RCC 7860 (cell line): ENCODE results near the gene NXT1.
A peak's percentile ranks its signal among the peaks of the same experiment; 100 is the strongest.
"Not testable (repeated sequence)": the region's sequence is repeated elsewhere in the genome, so short reads cannot be mapped to it uniquely, and the experiment has no call there.

Experiments
- DNase-seq: peaks from one replicate; pipeline ENCODE4 v3.0.0-alpha.2; 2015; ENCODE audit warnings: low spot score
- FAIRE-seq: peaks from 2 replicates; lab custom pipeline; 2012; peaks lifted over from hg19 to GRCh38; lab: Jason Lieb, UNC

The NXT1 gene

DNA sequence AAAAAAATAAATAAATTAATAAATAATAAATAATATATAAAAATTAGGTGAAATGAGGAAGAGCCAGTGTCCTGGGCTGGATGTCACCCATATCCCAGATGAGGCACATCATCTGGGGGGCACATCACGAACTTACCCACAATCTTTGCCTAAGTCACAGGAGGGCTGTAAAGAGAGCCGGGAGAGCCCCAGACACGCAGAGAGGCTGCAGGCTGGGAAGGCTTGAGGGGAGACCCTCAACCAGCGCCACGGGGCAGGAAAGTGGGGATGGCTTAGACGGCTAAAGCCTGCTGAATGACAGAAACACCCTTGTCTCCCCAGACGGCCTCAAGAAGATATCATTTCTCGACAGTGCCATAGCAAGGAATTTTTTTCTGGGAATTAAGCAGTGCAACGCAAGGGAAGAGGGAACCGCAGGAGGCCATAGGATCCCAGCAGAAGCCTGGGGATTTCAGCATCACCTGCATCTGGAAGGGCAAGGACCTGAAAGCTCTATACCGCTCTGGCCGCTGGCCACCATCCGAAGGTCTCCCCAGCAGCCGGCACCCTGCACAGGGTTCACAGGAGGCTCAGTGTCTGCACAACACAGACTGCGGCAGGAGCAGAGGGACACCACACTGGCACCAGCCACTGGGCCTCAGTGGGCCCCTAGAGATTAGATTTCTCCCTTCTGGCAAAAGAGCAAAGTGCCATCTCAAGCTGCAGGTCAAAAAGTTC is 22.8 kb upstream of the NXT1 start:
- DNase-seq, result no peak
- FAIRE-seq, result no peak

DNA sequence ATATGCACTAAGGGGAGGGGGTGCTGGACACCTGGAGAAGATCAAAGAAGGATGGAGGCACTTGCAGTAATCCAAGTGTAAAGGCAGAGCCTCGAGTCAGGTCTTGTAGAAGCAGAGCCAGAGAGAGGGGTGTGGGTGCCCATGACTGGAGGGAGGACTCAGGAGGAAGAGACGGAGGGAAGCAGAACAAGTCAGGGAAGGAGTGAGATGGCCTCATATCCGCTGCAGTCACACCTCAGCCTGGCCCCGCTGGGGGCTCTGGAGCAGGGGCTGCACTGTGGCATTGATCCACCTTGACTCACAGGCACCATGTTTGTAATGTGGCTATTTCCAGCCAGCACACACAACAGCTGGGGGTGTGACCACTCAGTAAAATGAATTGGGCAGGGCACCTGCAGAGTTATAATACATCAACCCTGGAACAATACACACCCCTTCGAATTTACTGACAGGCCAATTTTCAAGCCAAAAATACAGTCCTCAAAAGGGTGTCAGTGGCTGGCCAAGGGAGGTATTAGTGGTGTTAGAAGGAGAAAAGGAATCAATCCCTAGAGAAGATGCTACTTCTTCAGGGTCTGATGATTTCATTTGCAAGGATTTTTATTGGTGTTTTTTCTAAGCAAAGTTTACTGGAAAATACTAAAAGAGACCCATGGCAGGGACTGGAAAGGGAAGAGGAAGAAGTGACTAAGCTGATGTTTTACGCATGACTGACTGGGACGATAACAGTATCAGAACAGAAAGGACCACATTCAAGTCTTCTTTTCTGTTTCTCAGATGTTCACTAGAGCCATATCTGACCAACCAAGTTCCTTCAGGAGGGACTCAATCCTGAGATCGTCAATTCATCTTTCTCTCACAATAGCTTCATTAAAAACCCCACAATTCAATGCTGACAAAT is 18.9 kb upstream of the NXT1 start:
- FAIRE-seq (no peak), DNase-seq (peak; percentile 26)

- DNase-seq, result no peak
- FAIRE-seq, result no peak
These were observed 18.1 kb upstream of the NXT1 start for GRCh38 chr20:23332467-23332866.

DNA sequence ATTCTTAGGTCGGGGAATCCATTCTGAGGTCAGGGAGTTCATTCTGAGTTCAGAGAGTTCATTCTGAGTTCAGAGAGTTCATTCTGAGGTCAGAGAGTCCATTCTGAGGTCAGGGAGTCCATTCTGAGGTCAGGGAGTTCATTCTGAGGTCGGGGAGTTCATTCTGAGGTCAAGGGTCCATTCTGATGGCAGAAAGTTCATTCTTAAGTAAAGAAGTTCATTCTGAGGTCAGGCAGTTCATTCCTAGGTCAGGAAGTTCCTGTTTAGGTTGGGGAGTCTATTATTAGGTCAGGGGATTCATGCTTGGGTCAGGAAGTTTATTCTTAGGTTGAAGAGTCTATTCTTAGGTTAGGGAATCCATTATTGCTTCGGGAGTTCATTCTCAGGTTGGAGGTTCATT is 16.5 kb upstream of the NXT1 start:
- DNase-seq, result no peak
- FAIRE-seq, result no peak

DNA sequence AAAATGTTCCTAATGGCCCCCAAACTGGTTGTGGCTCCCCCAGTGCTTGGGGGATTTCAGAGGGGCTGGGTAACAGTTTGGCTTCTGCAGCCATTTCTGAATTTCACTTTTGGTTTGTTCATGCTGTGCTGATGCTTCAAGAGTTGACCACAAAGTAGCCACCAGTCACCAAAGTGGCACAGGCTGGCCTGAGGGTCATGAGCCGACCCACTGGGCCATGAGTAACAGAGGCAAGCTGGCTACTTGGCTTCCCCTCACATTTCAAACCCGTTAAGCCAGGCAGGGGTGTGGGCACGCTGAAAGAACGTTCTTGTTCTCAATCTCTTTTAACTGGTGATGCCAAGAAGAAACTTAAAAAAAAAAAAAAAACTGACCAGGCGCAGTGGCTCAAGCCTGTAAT is 15.1 kb upstream of the NXT1 start:
- no peak for FAIRE-seq
- no peak for DNase-seq

GRCh38 chr20:23336476-23336875 is 14.1 kb upstream of the NXT1 start:
- no peak for FAIRE-seq
- DNase-seq, result no peak

DNA sequence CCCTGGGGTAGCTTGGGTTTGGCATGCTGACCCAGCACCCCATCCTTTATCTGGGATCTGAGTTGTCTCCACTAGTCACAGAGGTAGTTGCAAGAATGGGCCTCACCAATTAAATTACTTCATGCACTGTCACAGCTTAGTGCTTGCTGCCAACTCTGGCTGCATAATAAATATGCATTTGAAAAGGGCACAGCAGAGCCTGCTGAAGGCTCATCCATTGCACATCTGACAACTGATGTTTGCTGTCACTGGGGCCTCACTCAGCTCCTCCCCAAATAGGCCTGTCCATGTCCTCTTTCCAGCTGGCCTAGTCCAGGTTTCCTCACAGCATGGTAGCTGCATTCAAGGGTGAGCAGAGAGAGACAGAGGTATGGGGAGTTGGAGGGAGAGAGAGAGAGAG is 13.3 kb upstream of the NXT1 start:
- DNase-seq, result no peak
- FAIRE-seq, result no peak

DNA sequence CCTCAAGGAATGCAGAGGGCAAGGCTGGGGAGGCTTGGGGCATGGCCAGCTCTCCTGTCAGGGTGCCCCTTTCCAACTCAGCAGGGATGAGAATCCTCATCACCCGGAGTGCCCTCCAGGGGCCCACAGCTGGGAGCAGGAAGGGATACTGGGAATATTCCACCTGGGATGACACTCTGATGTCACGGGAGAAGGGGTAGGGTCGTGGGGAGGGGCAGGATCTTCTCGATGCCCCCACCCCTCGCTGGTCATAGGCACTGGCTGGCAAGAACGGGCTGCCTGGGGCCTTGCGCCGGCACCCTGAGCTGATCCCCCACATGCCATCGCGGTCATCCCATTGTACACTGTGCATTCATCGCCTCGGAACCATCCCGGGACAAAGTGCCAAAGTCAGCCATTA is 10.6 kb upstream of the NXT1 start:
- no peak for FAIRE-seq

DNA sequence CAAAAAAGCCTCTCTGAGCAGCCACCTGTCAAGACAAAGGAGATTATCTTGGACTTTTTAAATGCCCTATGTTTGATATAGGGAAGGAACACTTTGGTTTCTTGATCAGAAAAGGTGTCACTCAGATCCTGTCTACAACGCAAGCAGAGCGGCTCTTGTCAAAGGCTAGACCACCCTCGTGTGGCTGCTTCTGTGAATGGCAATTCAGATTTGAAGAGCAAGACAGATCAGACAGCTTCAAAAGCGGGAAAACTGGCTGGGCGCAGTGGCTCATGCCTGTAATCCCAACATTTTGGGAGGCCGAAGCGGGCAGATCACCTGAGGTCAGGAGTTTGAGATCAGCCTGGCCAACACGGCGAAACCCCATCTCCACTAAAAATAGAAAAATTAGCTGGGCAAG is 10.1 kb upstream of the NXT1 start:
- FAIRE-seq (no peak), DNase-seq (peak; percentile 31)

More for the DNA sequence above, 10.6 kb upstream of the NXT1 start:
- DNase-seq, result no peak

DNA sequence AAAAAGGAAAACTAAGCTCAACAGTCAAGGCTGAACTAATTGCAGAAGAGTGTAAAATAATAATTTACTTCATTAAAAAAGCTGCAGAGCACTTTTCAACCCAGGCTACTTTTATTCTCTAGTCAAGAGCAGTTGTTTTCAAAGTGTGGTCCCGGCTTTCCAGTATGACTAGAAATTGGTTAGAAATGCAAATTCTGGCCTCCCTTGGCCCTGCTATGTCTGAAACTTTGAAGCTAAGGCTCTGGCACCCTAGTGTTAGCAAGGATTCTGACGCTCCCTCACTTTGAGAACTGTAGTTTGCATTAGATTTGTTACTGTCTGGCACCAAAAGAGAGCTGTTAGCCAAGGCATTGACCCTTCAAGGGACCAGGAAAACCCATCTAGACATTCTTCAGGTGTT is 9.5 kb upstream of the NXT1 start:
- DNase-seq, result no peak
- FAIRE-seq, result no peak

GRCh38 chr20:23343590-23343989 is 7.0 kb upstream of the NXT1 start:
- no peak for DNase-seq
- no peak for FAIRE-seq

GRCh38 chr20:23344336-23344735 is 6.3 kb upstream of the NXT1 start:
- FAIRE-seq (no peak), DNase-seq (no peak)

- FAIRE-seq, result no peak
- no peak for DNase-seq
These were observed 4.6 kb upstream of the NXT1 start for GRCh38 chr20:23346002-23346401.

GRCh38 chr20:23347791-23348190 is 2.8 kb upstream of the NXT1 start:
- DNase-seq, result no peak
- no peak for FAIRE-seq

DNA sequence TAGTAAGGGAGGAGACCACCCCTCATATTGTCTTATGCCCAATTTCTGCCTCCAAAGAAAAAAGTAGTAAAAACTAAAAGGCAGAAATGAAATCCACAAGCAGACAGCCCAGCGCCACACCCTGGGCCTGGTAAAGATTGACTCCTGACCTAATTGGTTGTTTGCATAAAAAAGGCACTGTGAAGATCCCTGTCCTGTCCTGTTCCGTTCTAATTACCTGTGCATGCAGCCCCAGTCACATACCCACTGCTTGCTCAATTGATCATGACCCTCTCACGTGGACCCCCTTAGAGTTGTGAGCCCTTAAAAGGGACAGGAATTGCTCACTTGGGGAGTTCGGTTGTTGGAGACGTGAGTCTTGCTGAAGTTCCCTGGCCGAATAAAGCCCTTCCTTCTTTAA is 2.1 kb upstream of the NXT1 start:
- not testable (repeated sequence) for DNase-seq, FAIRE-seq

GRCh38 chr20:23349338-23350195 is 1.0 kb upstream of the NXT1 start:
- FAIRE-seq (no peak), DNase-seq (no peak)

DNA sequence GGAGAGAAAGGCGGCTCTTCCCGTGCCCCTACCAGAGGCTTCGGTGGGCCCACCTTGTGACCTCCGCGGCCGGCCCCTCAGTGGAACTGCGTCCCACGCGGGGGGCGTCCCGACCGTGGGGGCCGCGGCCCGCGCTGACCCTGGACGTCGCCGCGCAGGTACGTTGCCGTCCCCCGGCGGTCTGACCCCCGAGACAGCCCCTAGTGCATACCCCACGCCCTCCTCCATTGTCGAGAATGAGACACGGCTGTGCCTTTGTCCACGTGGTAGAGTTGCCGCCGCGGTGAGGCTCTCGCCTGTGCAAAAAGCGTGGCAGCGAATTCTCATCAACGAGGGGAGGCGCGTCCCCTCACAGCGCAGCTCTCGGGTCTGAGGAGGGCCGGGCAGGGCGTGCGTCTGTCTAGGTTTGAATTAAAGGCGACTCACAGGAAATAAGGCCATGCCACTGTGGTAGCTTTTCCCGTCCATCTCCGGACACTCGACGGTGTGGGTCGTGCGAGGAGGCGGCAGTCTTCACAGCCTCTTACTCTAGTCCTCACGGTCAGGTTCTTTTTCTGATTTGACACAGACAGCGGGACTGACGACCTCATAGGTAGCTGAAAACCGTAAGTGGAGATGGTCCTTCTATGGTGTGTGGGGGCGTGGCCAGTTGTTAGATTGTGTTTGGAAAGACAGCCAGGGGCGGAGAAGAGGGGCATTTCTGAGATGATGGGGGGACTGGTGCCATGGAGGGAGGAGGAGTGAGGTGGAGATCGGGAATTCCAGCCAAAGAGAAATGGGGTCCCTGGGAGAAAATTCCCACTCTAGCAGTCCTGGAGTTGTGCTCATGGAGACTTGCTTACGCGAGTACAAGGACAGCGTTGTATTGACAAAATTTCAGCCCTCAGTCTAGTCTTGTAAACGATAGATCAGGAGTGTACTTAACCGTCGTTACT is 580 bp downstream of the NXT1 start:
- no peak for FAIRE-seq

DNA sequence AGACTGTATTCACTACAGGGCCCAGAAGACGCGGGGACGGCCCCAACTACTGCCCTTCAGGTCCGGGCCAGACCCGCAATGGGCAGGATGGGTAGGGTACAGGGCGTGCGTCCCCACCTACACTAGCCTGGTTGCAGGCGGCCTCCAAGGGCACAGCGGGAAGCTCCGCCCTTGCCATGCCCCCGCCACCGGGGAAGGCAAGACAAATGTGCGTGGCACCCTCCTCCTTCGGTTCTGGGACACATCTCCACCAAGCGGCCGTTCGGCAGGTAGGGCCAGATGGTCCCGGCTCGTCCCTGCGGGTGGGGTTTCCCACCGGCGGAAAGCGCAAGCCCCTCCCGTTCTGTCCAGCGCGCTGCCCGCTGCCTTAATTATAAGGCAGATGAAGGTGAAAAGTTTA is 5.6 kb downstream of the NXT1 start:
- no peak for DNase-seq
- no peak for FAIRE-seq

More for the DNA sequence above, 580 bp downstream of the NXT1 start:
- DNase-seq, result peak; percentile 14

DNA sequence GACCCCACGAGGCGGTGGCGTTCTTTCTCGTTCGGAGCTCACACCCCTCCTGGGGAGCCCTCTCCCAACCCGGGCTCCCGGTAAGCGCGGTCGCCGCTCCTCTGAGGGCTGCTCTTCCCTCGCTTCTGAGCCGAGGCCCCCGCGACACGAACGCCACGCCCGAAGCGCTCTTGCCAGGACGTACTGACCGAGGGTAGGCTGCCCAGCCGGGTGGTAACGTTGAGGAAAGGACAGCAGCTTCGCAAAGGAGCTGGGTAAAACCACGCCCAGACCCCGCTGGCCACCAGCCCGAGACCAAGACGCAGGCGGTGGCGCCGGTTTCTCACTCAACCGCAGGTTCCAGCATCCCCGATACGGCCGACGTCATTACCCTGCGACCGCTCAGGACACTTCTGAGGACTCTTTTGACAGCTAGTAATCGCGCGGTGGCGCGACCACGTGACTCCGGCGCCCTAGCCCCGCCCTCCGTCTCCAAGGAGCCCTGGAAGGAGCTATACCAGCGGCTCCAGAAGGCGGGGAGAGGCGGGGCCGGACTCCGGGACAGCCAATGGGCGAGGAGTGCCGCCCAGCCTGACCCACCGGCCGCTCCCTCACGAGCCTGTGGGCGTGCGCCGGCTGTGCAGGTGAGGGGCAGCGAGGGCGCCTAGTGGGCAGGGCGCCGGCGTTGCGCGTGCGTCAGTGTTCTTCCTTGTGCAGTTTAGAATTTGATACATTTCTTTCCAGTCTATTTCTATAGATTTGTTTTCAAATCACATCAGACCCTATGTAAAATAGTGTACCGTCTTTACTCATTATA is 7.4 kb downstream of the NXT1 start:
- DNase-seq (peak; percentile 97), FAIRE-seq (peak; percentile 82)
